ENCODE measurements around the gene TAP2.

DNA sequence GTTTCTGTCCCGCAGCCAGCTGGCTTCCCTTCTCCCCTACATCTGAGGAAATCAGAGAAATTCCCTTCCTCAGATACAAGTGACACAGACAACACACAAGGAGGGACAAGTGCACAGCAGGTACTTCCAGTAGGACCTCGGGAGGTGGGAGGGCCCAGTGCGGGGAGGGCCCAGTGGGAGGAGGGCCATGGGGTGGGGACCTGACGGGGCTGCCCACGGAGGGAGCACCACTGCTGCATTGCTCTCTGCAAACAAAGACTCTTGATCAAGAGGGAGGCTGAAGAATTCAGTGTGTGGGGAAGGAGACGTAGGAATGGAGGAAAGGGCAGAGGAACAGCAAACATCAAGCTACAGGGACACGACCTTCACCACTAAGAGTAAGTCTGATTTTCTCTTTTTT lies 9.0 kb downstream of the TAP2 start:
- TF ChIP-seq POLR2A (IDR thresholded peaks at IDR 0.05), result no peak
- TF ChIP-seq, protein P1, sequence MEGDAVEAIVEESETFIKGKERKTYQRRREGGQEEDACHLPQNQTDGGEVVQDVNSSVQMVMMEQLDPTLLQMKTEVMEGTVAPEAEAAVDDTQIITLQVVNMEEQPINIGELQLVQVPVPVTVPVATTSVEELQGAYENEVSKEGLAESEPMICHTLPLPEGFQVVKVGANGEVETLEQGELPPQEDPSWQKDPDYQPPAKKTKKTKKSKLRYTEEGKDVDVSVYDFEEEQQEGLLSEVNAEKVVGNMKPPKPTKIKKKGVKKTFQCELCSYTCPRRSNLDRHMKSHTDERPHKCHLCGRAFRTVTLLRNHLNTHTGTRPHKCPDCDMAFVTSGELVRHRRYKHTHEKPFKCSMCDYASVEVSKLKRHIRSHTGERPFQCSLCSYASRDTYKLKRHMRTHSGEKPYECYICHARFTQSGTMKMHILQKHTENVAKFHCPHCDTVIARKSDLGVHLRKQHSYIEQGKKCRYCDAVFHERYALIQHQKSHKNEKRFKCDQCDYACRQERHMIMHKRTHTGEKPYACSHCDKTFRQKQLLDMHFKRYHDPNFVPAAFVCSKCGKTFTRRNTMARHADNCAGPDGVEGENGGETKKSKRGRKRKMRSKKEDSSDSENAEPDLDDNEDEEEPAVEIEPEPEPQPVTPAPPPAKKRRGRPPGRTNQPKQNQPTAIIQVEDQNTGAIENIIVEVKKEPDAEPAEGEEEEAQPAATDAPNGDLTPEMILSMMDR (IDR thresholded peaks at IDR 0.05), result no peak
- no peak for TF ChIP-seq EP300 (IDR thresholded peaks at IDR 0.05)
- TF ChIP-seq POLR2AphosphoS5 (IDR thresholded peaks at IDR 0.05), result no peak
